GM21390 (cell line): ENCODE measurements around the gene ZNF541.
A peak's percentile ranks its signal among the peaks of the same experiment; 100 is the strongest.
"Not testable (repeated sequence)": the region's sequence is repeated elsewhere in the genome, so short reads cannot be mapped to it uniquely, and the experiment has no call there.

Experiments
- ATAC-seq: cut with Tn5 transposase; IDR thresholded peaks from one replicate; pipeline ENCODE4 v1.9.1; 2021; ENCODE audit not compliant: unreplicated experiment

Gene ZNF541

DNA sequence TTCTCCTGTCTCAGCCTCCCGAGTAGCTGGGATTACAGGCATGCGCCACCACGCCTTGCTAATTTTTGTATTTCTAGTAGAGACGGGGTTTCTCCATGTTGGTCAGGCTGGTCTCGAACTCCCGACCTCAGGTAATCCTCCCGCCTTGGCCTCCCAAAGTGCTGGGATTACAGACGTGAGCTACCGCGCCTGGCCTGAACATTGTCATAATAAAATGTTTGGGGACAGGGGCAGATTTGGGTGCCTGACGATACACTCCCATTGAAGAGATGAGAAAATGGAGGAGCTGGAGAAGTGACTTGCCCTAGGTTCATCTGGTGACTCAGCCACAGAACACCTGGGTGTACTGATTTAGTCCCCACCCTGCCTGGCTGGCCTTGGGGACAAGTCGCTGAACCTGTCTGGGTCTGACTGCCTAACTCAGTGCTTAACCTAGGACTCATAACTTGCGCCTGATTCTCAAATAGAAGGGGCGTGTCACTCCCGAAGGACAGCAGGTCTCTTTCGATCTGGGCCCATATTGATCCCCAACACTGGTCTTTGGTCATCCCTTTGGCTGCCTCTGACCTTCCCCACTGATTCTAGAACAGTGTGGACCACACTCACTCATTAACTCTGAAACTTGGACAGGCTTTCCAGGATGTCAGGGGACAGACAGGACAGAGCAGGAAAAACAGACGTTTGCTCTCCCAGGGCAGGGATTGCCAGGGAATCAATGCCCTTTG is 28.4 kb upstream of the ZNF541 start:
- ATAC-seq, result no peak

DNA sequence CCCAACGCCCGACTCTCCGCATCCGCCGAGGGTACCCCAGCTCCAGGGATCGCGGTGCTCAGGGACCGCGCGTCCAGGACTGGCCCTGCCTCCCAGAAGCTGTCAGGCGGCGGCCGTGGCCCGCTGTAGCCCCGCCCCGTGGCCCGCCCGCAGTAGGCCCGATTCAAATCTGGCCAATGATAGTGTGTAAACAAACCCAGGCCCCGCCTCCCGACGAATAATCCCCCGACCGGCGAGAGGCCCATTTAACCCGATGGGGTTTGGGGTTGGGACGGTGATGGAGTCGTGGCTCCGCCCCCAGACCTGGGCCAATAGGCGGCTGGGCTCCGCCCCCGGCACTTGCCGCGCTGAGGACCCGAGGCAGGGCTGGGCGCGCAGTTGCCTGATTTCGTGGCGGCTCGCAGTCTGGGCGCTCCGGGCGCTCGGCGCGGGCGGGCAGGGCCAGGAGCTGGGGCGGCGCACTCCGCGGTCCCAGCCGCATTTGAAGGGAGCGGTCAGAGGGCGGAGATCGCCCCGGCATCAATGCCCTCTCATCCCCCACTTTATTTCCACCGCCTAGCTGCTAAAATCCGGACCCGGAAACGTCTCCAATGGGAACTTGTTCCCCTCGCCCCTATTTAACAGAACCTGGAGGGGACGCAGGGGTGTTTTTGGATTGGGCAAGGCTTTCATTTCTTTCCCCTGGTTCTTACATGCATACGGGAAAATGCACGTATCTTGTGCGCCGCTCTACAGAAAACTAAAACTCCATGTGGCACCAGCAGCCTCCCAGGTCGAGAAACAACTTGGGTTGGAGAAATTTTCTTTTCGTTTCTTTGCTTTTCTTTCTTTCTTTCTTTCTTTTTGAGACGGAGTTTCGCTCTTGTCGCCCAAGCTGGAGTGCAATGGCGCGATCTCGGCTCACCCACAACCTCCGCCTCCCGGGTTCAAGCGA is 27.6 kb upstream of the ZNF541 start:
- peak; percentile 91 for ATAC-seq

DNA sequence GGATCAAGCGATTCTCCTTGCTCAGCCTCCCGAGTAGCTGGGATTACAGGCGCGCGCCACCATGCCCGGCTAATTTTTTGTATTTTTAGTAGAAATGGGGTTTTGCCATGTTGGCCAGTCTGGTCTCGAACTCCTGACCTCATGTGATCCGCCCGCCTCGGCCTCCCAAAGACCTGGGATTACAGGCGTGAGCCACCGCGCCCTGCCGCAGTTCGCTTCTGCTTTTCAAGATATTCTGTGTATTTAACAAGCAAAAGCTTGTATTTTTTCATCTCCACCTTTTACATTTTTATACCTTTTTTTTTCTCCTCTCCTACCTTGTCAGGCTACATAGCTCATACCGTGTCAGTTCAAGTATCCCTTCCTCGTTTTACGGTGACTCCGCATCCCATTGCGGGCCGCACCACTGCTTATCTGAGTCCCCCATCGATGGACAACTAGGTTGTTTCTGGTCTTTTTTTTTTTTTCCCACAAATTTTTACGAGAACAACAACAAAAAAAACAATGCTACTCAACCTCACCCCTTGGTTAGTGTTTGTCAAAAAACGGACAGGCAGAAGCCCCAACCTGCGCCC is 26.8 kb upstream of the ZNF541 start:
- not testable (repeated sequence) for ATAC-seq

DNA sequence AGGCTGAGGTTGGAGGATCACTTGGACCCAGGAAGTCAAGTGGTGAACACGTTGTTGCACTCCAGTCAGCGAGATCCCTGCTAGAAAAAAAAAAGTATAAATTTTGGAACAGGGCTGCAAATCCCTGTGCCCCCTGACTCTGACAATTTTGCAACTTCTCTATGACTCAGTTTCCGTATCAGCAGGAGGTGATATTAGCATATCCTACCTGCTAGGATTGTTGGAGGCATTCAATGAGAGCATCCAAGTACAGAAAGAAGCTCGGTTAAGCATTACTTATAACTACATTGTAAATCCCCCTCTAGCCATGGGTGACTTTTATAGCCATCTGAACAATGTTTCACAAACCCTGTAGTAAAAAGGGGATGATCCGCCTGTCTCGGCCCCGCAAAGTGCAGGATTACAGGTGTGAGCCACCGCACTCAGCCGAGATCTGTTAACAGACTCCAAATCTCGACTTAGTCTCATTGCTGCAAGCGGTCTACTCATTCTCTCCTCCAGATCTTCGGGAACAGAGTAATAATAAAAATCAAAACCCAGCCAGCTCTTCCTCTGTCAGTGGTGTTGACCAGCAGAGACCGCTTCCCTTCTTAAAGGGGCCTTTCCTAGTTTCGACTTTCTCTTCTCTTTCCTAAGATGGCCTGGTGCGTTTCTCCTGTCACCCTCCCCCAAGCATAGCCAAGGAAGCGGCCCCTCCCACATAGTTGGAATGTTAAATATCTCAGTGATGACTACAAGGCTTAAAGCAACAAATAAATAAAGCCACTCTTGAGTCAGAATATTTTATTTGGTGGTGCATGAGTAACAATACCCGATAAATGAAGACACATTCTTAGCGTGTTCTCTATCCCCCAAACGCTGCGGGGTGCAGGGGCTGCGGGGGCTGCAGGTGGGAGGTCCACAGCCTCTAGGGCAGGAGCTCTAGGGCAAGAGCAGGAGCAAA is 25.7 kb upstream of the ZNF541 start:
- ATAC-seq, result no peak

DNA sequence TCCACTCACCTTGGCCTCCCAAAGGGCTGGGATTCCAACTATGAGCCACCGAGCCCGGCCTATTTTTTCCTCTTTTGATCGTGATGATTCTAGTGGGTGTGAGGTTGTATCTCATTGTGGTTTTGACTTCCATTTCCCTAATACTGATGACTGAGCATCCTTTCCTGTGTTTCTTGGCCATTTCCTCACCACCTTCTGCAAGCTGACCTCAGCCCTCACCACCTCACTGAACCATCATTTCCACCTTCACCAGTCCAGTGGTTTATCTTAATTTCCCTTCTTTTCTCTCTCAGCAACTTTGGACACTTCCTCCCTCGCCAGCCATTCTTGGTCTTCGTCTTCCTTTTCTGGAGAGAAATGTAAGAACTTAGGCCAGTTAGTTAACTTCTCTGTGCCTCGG is 23.0 kb upstream of the ZNF541 start:
- ATAC-seq, result no peak

DNA sequence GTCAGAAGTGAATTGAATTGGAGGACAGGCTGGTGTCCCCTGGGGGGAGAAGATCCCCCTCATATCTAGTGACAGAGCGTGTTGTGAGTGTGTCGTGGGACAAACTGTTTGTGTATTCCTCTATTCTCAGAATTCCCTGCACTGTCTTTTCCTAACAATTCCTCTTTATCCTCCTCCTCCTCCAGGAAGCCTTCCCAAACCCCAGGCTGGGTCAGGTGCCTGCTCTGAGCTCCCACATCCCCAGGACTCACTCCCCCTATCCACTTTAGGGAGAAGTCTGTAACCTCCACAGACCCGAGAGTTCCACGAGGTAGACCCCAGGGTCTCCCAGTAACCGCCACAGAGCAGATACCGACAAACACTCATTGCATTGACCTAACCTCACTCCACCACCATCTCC is 20.9 kb upstream of the ZNF541 start:
- no peak for ATAC-seq

GRCh38 chr19:47589824-47590223 is 16.9 kb upstream of the ZNF541 start:
- no peak for ATAC-seq

- ATAC-seq, result no peak
Measured at GRCh38 chr19:47587295-47587694, 14.3 kb upstream of the ZNF541 start.

GRCh38 chr19:47583161-47583560 is 10.2 kb upstream of the ZNF541 start:
- not testable (repeated sequence) for ATAC-seq

DNA sequence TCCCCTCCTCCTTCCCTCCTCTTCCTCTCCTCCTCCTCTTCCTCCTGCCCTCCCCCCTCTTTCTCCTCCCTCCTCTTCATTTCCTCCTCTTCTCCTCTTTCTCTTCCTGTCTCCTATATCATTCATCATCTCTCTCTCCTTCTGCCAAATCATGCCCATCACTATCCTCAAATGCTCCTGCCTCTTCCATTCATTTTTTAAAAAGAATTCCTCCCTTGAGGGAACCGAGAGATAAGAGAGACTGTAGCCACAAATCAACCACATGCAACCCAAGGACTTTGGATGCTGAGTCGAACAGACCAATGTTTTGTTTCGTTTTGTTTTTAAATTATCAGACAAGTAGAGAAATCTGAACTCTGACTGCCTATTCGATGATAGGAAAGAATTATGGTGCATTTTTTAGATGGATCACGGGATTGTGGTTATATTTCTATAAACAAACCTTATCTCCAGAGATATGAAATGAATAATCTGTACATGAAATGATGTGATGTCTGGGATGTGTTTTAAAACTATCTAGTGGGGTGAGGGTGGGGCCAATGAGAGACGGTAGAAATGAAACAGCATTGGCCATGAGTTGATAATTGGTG is 9.5 kb upstream of the ZNF541 start:
- ATAC-seq, result no peak

- no peak for ATAC-seq
Measured at GRCh38 chr19:47581605-47582319, 8.8 kb upstream of the ZNF541 start.

- ATAC-seq, result no peak
Measured at GRCh38 chr19:47580397-47580796, 7.4 kb upstream of the ZNF541 start.

GRCh38 chr19:47572635-47573034 is 313 bp downstream of the ZNF541 start:
- no peak for ATAC-seq

GRCh38 chr19:47569331-47569730 is 3.6 kb downstream of the ZNF541 start:
- ATAC-seq, result no peak

DNA sequence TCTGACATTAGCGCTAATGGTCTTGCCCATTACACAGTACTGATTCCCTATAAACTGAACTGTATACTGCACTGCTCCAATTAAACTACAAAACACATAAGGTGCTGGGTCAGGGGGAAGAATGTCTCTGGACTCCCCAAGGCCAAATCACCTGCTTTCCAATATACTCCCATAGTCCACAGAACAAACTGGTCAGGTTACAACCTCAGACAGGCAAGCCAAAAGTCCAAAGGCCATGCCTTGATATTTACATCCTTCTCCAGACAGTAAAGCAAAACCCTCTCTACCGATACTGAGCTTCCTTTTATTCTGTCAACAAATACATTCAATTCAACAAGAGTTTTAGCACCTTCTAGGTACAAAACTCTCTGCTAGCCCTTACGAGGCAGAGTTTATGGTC is 8.9 kb downstream of the ZNF541 start:
- ATAC-seq, result no peak

- no peak for ATAC-seq
Measured at GRCh38 chr19:47561440-47562057, 11.4 kb downstream of the ZNF541 start.

DNA sequence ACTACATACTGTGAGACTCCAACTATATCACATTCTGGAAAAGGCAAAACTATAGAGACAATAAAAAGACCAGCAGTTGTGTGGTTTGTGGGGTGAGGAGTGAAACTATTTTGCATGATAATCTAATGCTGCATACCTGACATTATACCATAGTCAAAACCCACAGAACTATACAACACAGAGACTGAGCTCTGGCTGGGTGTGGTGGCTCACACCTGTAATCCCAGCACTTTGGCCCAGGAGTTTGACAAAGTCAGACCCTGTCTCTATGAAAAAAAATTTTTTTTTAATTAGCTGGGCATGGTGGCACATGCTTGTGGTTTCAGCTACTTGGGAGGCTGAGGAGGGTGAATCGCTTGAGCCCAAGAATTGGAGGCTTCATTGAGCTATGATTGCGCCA is 11.9 kb downstream of the ZNF541 start:
- no peak for ATAC-seq

- ATAC-seq, result no peak
Measured at GRCh38 chr19:47550129-47550528, 22.8 kb downstream of the ZNF541 start.

DNA sequence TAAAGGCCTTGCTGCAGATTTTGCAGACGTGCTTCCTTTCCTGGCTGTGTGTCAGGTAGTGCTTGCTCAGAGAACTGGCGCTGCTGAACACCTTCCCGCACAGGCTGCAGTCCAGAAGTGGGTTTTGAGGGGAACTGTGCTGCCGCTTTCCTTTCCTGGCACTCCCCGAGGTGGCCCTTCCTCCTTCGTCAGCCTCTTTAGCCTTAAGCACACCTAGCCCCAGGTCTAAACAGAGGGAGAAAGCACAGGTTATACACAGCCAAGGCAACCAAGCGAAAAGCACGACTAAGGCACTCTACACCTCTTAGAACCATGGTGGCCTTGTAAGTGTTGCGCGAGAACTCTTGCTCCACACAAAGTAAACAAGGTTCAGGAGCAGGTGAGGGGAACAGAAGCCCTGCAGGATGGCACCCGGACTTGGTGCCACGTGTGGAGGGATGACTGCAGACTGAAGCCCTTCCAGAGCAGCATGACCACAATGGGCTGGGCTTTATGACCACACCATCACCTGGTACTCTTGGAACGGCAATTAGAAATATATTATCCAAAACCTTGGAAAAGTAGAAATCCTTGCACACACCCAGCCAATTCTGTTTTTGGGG is 23.6 kb downstream of the ZNF541 start:
- ATAC-seq, result no peak
